ENCODE measurements around the gene FAF1. TPM values are rescaled to one million over a fixed set of nuclear protein-coding genes. Genes with fewer than 3 reads are reported as not detected.

The FAF1 gene
- total and polyA plus RNA-seq, 4 donors, result 8.6 to 45.0 (median 18.2) TPM

DNA sequence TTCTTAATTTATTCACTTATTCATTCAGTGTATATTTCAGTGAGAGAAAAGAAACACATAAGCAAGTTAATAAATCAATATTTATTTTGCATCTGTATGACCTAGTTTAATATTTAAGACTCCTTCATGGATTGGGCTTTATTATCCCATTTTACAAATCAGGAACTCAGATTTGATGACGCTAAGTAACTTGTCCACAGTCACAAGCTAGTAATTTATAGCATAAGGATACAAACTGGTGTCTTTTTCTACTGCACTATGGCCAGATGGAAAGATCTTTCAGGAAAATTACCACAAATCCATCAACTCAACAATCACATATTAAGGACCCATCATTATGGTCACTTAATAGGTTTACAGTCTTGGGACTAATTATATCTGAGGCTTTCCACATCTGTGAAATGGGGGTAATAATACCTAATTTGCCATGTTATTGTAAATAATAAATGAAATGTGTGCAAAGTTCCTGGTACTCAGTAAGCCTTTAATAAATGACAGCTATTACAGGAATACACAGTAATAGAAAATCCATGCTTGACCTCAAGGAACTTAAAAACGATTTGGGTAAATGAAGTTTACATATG, 23.2 kb upstream of the FAF1 start:
- H3K27ac ChIP-seq (ENCODE audit: low read depth in 1 of 2, low read length in 2 of 2), result no peak overlapping the region

More for the DNA sequence above, 23.2 kb upstream of the FAF1 start:
- 67% methylated on average over 2 of the region's 2 CpGs for WGBS
- no peak overlapping the region for H3K9ac ChIP-seq (ENCODE audit: low read depth in 1 of 2, low read length in 2 of 2)
- H3K4me1 ChIP-seq (ENCODE audit: control insufficient read depth in 4 of 4, insufficient read depth in 4 of 4, low read length in 3 of 4), result peaks cover 0 to 15% (median 9%) of the 10 kb centered on the region in 4 donors
- no peaks in the 10 kb centered on the region for H3K27me3 ChIP-seq (ENCODE audit: control insufficient read depth in 4 of 4, insufficient read depth in 4 of 4, low read length in 3 of 4)
- no peak for TF ChIP-seq SP1 (IDR thresholded peaks at IDR 0.05)
- no peak for TF ChIP-seq YY1 (IDR thresholded peaks at IDR 0.05)
- TF ChIP-seq, protein P1, sequence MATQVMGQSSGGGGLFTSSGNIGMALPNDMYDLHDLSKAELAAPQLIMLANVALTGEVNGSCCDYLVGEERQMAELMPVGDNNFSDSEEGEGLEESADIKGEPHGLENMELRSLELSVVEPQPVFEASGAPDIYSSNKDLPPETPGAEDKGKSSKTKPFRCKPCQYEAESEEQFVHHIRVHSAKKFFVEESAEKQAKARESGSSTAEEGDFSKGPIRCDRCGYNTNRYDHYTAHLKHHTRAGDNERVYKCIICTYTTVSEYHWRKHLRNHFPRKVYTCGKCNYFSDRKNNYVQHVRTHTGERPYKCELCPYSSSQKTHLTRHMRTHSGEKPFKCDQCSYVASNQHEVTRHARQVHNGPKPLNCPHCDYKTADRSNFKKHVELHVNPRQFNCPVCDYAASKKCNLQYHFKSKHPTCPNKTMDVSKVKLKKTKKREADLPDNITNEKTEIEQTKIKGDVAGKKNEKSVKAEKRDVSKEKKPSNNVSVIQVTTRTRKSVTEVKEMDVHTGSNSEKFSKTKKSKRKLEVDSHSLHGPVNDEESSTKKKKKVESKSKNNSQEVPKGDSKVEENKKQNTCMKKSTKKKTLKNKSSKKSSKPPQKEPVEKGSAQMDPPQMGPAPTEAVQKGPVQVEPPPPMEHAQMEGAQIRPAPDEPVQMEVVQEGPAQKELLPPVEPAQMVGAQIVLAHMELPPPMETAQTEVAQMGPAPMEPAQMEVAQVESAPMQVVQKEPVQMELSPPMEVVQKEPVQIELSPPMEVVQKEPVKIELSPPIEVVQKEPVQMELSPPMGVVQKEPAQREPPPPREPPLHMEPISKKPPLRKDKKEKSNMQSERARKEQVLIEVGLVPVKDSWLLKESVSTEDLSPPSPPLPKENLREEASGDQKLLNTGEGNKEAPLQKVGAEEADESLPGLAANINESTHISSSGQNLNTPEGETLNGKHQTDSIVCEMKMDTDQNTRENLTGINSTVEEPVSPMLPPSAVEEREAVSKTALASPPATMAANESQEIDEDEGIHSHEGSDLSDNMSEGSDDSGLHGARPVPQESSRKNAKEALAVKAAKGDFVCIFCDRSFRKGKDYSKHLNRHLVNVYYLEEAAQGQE (IDR thresholded peaks at IDR 0.05), result no peak
- TF ChIP-seq FOXA1 (IDR thresholded peaks at IDR 0.05), result no peak
- TF ChIP-seq, protein P2, sequence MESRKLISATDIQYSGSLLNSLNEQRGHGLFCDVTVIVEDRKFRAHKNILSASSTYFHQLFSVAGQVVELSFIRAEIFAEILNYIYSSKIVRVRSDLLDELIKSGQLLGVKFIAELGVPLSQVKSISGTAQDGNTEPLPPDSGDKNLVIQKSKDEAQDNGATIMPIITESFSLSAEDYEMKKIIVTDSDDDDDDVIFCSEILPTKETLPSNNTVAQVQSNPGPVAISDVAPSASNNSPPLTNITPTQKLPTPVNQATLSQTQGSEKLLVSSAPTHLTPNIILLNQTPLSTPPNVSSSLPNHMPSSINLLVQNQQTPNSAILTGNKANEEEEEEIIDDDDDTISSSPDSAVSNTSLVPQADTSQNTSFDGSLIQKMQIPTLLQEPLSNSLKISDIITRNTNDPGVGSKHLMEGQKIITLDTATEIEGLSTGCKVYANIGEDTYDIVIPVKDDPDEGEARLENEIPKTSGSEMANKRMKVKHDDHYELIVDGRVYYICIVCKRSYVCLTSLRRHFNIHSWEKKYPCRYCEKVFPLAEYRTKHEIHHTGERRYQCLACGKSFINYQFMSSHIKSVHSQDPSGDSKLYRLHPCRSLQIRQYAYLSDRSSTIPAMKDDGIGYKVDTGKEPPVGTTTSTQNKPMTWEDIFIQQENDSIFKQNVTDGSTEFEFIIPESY (IDR thresholded peaks at IDR 0.05), result no peak
- TF ChIP-seq, protein P3, sequence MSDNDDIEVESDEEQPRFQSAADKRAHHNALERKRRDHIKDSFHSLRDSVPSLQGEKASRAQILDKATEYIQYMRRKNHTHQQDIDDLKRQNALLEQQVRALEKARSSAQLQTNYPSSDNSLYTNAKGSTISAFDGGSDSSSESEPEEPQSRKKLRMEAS (IDR thresholded peaks at IDR 0.05), result no peak
- TF ChIP-seq NR2F2 (IDR thresholded peaks at IDR 0.05), result no peak
- no peak for TF ChIP-seq GABPA (IDR thresholded peaks at IDR 0.05 in 1 of 2, conservative IDR thresholded peaks at IDR 0.05 in 1 of 2)
- no peak for TF ChIP-seq RAD21 (IDR thresholded peaks at IDR 0.05)
- no peak for TF ChIP-seq HNF4G (IDR thresholded peaks at IDR 0.05)
- no peak for TF ChIP-seq JUND (IDR thresholded peaks at IDR 0.05)
- TF ChIP-seq EGR1 (IDR thresholded peaks at IDR 0.05; ENCODE audit: low read depth in 2 of 2), result no peak
- TF ChIP-seq RXRA (IDR thresholded peaks at IDR 0.05), result no peak
- no peak for TF ChIP-seq FOXA2 (IDR thresholded peaks at IDR 0.05)
- TF ChIP-seq TAF1 (conservative IDR thresholded peaks at IDR 0.05), result no peak
- TF ChIP-seq, protein P4, sequence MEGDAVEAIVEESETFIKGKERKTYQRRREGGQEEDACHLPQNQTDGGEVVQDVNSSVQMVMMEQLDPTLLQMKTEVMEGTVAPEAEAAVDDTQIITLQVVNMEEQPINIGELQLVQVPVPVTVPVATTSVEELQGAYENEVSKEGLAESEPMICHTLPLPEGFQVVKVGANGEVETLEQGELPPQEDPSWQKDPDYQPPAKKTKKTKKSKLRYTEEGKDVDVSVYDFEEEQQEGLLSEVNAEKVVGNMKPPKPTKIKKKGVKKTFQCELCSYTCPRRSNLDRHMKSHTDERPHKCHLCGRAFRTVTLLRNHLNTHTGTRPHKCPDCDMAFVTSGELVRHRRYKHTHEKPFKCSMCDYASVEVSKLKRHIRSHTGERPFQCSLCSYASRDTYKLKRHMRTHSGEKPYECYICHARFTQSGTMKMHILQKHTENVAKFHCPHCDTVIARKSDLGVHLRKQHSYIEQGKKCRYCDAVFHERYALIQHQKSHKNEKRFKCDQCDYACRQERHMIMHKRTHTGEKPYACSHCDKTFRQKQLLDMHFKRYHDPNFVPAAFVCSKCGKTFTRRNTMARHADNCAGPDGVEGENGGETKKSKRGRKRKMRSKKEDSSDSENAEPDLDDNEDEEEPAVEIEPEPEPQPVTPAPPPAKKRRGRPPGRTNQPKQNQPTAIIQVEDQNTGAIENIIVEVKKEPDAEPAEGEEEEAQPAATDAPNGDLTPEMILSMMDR (IDR thresholded peaks at IDR 0.05; ENCODE audit: low read depth, low read length, missing input control), result no peak
- TF ChIP-seq, protein P5, sequence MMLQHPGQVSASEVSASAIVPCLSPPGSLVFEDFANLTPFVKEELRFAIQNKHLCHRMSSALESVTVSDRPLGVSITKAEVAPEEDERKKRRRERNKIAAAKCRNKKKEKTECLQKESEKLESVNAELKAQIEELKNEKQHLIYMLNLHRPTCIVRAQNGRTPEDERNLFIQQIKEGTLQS (IDR thresholded peaks at IDR 0.05), result no peak
- TF ChIP-seq HNF4A (conservative IDR thresholded peaks at IDR 0.05), result no peak
- H3K9me3 ChIP-seq (ENCODE audit: control insufficient read depth in 4 of 4, low read length in 3 of 4), result no peaks in the 10 kb centered on the region
- no peaks in the 10 kb centered on the region for H3K36me3 ChIP-seq (ENCODE audit: control insufficient read depth in 4 of 4, insufficient read depth in 3 of 4, low read depth in 1 of 4, low read length in 3 of 4)
- no peak overlapping the region for H3K4me3 ChIP-seq (ENCODE audit: low read depth in 1 of 3, low read length in 3 of 3)
- DNase-seq (ENCODE audit: low spot score), result no peak

All from liver (tissue), 9 donors.